ENCODE measurements around the gene ASB1.

GRCh38 chr2:238446371-238446770, 19.6 kb downstream of the ASB1 start:
- TF ChIP-seq, protein P1, sequence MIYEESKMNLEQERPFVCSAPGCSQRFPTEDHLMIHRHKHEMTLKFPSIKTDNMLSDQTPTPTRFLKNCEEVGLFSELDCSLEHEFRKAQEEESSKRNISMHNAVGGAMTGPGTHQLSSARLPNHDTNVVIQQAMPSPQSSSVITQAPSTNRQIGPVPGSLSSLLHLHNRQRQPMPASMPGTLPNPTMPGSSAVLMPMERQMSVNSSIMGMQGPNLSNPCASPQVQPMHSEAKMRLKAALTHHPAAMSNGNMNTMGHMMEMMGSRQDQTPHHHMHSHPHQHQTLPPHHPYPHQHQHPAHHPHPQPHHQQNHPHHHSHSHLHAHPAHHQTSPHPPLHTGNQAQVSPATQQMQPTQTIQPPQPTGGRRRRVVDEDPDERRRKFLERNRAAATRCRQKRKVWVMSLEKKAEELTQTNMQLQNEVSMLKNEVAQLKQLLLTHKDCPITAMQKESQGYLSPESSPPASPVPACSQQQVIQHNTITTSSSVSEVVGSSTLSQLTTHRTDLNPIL (CRISPR knock-in tag; IDR thresholded peaks at IDR 0.05; ENCODE audit: low read depth), result no peak
- TF ChIP-seq ZFP3 (CRISPR knock-in tag; IDR thresholded peaks at IDR 0.05), result no peak
- TF ChIP-seq CSRNP3 (CRISPR knock-in tag; IDR thresholded peaks at IDR 0.05), result no peak
- TF ChIP-seq, protein P2, sequence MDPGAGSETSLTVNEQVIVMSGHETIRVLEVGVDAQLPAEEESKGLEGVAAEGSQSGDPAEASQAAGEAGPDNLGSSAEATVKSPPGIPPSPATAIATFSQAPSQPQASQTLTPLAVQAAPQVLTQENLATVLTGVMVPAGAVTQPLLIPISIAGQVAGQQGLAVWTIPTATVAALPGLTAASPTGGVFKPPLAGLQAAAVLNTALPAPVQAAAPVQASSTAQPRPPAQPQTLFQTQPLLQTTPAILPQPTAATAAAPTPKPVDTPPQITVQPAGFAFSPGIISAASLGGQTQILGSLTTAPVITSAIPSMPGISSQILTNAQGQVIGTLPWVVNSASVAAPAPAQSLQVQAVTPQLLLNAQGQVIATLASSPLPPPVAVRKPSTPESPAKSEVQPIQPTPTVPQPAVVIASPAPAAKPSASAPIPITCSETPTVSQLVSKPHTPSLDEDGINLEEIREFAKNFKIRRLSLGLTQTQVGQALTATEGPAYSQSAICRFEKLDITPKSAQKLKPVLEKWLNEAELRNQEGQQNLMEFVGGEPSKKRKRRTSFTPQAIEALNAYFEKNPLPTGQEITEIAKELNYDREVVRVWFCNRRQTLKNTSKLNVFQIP (CRISPR knock-in tag; IDR thresholded peaks at IDR 0.05; ENCODE audit: borderline replicate concordance, low read depth), result no peak
- TF ChIP-seq TOX (CRISPR knock-in tag; IDR thresholded peaks at IDR 0.05; ENCODE audit: borderline replicate concordance), result no peak
- no peak for TF ChIP-seq PPARA (CRISPR knock-in tag; IDR thresholded peaks at IDR 0.05; ENCODE audit: borderline replicate concordance)
- TF ChIP-seq, protein P3, sequence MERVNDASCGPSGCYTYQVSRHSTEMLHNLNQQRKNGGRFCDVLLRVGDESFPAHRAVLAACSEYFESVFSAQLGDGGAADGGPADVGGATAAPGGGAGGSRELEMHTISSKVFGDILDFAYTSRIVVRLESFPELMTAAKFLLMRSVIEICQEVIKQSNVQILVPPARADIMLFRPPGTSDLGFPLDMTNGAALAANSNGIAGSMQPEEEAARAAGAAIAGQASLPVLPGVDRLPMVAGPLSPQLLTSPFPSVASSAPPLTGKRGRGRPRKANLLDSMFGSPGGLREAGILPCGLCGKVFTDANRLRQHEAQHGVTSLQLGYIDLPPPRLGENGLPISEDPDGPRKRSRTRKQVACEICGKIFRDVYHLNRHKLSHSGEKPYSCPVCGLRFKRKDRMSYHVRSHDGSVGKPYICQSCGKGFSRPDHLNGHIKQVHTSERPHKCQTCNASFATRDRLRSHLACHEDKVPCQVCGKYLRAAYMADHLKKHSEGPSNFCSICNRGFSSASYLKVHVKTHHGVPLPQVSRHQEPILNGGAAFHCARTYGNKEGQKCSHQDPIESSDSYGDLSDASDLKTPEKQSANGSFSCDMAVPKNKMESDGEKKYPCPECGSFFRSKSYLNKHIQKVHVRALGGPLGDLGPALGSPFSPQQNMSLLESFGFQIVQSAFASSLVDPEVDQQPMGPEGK (CRISPR knock-in tag; IDR thresholded peaks at IDR 0.05; ENCODE audit: borderline replicate concordance), result no peak
- TF ChIP-seq BACH2 (CRISPR knock-in tag; IDR thresholded peaks at IDR 0.05; ENCODE audit: borderline replicate concordance), result no peak
- TF ChIP-seq TSHZ2 (CRISPR knock-in tag; IDR thresholded peaks at IDR 0.05), result no peak
- TF ChIP-seq ZNF8 (CRISPR knock-in tag; IDR thresholded peaks at IDR 0.05), result no peak
